Prostate gland (tissue), 2 donors: Measurements from ENCODE around the gene COLEC11.

ENCODE experiments used
- POLR2A ChIP-seq: fragments of 450-650 bp; IDR thresholded peaks from one replicate; pipeline ENCODE4 v1.6.1; 2016; ENCODE audit warnings: antibody characterized with exemption, mild to moderate bottlenecking
- POLR2AphosphoS5 ChIP-seq: sonication (generic); formaldehyde crosslinking; IDR thresholded peaks from one replicate; pipeline ENCODE4 v1.6.1; 2017; ENCODE audit warnings: antibody characterized with exemption
- TF ChIP-seq, protein P1 (sequence below), 4 experiments: fragments of 200-600 bp in 2 of 4; fragments of 450-650 bp in 2 of 4; sonication (generic) in 2 of 4; IDR thresholded peaks; 1 replicate in 3 of 4; 2 replicates in 1 of 4; pipeline ENCODE4 v1.5.1; 2016 to 2019; ENCODE audit warnings: antibody characterized with exemption in 4 of 4, mild to moderate bottlenecking in 2 of 4, moderate library complexity in 2 of 4

DNA sequence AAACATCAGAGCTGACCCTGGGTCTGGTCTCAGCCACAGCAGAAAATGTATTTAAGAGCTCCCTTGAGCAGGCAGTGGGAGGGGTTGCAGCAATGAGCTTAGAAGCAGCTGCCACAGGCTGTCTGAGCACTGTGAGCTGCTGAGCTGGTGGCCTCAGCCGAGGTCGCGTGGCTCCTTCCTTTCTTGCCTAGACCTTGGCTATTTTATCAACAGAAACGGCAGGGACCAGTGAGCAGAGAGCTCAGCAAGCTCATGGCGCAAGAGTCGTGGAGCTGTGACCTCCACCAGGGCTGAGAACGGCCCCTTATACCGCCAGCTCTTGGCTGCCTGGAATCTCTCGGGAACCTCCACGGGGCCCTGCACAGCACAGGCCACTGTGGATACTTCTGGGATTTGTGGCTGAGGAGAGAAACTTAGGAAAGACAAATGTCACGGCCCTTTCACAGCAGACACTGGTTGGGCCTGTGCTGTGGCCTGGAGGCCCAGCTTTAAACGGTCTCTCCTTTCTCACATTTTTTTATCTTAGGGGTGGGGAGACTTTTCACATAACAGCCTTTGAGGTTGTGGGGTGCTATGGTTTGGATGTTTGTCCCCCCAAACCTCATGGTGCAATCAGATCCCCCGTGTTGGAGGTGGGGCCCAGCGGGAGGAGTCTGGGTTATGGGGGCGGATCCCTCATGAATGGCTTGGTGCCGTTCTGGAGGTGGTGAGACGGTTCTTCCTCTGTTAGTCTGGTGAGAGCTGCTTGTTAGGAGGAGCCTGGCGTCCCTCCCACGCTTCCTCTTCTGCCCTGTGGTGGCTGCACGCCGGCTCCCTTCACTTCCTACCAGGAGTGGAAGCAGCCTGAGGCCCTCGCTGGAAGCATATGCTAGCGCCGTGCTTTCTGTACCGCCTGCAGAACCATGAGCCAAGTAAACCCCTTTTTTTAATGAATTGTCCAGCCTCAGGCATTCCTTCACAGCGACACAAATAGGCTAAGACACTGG lies 64.8 kb downstream of the COLEC11 start:
- TF ChIP-seq POLR2AphosphoS5, result no peak
- TF ChIP-seq POLR2A, result no peak
- TF ChIP-seq, protein P1, sequence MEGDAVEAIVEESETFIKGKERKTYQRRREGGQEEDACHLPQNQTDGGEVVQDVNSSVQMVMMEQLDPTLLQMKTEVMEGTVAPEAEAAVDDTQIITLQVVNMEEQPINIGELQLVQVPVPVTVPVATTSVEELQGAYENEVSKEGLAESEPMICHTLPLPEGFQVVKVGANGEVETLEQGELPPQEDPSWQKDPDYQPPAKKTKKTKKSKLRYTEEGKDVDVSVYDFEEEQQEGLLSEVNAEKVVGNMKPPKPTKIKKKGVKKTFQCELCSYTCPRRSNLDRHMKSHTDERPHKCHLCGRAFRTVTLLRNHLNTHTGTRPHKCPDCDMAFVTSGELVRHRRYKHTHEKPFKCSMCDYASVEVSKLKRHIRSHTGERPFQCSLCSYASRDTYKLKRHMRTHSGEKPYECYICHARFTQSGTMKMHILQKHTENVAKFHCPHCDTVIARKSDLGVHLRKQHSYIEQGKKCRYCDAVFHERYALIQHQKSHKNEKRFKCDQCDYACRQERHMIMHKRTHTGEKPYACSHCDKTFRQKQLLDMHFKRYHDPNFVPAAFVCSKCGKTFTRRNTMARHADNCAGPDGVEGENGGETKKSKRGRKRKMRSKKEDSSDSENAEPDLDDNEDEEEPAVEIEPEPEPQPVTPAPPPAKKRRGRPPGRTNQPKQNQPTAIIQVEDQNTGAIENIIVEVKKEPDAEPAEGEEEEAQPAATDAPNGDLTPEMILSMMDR (IDR thresholded peaks at IDR 0.05), result no peak
